Measurements from ENCODE around the gene COL20A1.
A peak's percentile ranks its signal among the peaks of the same experiment; 100 is the strongest.
"Not testable (repeated sequence)": the region's sequence is repeated elsewhere in the genome, so short reads cannot be mapped to it uniquely, and the experiment has no call there.

Gene COL20A1

DNA sequence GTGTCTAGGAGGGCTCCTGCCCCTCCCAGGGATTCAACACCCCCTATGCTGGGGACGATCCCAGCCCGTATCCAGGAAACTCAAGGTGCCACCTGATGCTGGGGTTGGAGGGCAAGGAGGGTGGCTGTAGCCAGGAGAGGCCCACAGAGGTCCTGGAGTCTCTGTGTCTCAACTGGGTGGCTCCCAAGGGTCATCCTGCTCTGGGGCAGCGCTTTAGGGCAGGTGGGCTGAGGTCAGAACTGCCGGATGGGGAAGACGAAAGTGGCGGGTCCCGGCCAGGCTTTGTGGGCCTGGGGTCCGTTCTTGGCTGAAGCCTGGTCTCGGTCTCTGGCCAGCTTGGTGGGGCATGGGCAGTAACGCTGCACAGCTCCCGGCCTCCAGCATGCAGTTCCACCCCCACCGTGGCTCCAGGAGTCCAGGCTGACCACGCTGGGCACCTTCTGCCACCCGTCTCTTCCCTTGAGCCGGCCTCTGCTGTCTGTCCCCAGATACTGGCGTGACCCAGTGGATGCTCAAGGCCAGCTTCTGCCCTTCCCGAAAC is 2.8 kb upstream of the COL20A1 start:
- DNase-seq (ENCODE audit: low read depth in 2 of 2) = no peak

DNA sequence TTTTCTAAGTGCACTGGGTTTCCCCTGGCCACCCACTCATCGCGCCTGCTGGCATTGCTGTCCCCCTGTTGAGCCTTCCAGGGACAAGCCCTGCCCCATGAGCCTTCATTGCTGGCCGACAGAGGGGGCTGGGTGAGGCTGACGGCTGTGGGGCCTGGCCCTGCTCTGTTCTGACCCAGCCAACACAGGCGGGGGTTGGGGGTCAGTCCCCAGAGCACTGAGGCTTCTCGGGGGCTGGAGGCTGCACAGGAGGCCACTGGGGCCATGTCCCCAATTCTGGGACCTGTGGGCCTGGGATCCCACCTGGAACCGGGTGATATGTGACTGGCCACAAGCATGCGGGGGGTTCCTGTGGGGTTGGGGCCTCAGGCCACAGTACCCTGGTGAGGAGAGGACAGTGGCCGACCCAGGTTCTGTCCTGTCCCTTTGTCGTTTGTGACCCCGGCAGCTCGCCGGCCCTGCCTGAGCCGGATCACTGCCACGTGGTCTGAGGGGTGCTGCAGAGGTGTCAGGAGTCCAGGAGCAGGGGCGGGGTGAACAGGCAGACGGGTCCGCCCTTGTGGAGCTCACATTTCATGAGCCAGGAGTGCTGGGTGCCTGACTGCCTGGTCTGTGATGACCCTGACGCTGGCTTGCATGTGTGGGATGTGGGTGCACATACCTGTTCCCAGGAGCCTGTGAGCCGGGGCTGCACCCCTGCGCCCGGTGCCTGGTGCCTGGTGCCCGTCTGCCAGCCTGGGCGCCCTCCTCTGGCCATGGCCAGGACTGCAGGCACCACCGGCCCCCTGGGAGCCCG is 2.1 kb upstream of the COL20A1 start:
- DNase-seq (ENCODE audit: low read depth in 2 of 2) = peak in 1 of 2 experiments; percentile 63

DNA sequence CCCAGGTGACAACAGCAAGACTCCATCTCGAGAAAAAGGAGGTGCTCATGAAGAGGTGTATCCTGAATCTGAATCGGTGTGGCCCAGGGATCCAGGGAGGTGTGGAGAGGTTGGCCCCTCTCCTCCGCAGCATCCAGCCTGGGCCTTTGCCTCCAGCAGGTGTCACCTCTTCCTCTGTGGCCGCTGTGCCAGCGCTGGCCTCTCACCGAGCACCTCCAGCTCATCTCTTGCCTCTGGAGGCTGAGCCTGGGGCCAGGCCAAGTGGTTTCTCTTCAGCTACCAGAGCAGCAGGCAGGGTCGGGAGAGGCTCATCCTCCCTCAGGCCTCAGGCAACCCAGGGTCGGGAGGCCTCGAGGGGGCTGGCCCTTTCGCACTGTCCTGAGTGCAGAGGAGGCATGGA is 1.2 kb upstream of the COL20A1 start:
- no peak for DNase-seq (ENCODE audit: low read depth in 2 of 2)

DNA sequence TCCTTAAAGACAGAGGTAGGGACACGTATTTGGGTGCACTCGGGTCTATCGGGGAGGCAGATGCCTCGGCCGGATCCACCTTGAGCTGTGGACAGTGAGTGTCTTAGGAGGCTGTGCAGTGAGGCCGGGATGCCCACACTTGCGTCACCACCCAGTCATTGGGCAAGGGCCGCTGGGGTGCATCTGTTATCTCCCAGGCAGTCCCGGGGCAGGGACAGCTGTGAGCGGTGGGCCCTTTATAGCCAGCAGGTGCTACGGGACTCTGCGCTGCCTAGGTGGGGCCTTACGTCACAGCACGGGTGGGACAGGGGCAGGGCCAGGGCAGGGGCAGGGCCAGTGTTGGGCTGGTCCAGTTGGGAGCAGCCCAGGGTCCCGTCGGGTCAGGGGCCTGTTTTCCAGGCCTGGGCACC is 689 bp upstream of the COL20A1 start:
- DNase-seq (ENCODE audit: low read depth in 2 of 2) = no peak

DNA sequence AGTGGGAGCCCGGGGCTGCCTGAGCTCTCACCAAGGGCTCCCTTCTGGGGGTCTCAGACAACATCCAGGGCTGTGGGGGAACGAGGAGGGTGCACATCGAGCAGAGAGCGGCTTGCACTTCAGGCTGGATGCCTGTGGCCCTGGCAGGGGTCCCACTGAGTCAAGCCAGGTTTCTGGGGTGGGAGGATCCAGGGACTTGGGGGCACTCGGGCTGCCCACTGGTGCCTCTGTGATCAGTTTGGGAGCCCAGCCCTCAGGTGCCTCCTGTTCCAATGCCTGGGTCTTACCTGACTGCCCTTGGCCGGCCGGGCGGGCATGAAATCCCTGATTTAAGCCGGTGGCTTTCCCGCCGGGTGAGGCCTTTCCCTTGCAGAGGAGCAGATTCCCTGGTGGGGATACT is 470 bp downstream of the COL20A1 start:
- no peak for DNase-seq (ENCODE audit: low read depth in 2 of 2)

DNA sequence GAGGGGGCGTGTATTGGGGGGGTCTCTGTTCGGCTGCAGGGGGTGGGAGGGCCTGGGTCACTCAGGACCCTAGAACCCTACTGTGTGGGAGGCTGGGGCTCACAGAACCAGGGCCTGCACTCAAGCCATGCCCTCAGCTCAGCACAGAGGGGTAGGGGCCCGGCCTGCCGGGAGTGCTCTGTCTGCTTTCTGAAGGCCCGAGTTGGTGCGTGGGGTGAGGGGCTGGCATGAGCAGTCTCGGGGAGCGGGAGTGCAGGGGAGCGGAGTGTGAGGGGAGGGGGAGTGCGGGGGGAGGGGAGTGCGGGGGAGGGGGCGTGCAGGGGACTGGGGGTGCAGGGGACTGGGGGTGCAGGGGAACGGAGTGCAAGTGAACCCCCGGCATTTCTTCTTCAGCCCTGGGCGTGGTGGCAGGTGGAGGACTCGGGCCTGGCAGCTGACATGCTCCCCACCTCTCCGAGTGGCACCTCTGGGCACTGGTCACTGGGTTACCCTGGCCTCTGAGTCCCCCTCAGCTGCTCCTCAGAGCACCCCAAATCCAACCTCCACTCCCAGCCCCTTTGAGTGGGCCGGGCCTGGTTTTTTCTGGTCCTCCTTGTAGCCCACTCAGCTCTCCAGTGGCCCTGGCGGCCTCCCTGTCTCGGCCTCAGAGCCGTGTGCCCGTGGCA is 1.0 kb downstream of the COL20A1 start:
- no peak for DNase-seq (ENCODE audit: low read depth in 2 of 2)

DNA sequence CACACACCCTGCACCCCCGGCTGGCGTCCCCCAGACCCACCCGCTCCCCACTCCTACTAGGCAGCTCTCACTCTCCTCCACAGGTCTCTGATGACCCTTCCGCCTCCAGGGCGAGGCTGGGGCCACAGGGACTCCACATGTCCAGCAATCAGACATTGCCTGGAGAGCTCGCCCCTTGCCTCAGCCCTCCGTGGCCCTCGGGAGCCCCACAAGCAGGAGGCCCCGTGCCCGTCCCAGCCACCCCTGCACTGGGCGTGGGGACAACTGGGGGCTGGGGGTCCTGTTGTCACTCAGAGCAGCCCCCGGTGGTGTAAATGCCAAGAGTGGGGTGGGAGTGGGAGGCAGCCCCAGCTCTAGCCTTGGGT is 1.5 kb downstream of the COL20A1 start:
- DNase-seq (ENCODE audit: low read depth in 2 of 2) = no peak

DNA sequence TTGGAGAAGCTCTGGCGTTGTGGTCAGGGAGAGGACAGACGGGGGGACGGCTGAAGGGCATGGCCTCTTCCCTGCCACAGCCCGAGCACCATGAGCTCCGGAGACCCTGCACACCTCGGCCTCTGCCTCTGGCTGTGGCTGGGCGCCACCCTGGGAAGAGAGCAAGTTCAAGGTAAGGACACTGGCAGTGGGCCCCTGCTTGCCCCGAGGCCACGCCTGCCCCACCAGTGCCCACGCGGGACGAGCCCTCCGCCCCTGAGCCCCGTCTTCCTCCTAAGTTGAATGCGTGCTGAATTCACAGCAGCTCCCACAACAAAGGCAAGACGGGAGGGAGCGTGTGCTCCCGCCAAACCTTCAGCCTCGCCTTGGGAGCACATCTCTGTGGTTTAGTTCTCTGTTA is 2.0 kb downstream of the COL20A1 start:
- DNase-seq (ENCODE audit: low read depth in 2 of 2) = no peak

DNA sequence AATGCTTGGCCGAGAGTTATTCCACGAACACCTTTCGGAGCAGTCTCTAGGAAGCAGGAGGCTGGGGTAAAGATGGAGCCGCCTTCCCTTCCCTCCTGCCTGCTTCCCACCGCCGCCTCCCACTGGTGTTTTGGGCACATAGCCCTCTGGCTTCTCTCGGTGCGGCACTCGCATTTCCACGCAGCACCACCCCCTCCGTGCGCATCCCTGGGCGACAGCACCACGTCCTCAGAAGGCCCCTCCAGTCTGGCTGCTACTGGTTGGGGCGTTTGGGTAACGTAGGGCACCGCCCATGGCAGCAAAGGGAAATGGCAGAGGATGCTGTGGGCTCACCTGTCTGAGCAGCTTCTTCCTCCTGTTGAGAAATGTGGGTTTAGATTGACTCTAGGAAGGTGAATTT is 2.4 kb downstream of the COL20A1 start:
- DNase-seq (ENCODE audit: low read depth in 2 of 2) = no peak

DNA sequence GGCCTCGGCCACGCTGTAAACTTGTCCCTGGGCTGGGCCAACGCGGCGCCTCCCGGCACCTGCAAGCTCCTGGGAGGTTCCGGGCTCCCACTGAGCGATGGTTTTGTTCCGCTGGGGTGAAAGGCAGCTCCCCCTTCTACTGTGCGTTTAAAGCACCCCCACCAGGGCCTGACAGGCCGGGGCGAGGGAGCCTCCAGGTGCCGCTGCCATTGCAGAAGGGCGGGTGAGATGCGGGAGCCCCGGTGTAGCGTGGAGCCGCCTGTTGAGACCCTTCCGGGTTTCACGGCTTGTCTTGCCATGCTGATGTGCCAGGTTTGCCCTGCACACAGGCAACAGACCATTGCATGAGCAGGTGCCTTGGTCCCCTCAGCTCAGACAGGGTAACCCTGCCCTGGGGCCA is 2.9 kb downstream of the COL20A1 start:
- DNase-seq (ENCODE audit: low read depth in 2 of 2) = no peak

DNA sequence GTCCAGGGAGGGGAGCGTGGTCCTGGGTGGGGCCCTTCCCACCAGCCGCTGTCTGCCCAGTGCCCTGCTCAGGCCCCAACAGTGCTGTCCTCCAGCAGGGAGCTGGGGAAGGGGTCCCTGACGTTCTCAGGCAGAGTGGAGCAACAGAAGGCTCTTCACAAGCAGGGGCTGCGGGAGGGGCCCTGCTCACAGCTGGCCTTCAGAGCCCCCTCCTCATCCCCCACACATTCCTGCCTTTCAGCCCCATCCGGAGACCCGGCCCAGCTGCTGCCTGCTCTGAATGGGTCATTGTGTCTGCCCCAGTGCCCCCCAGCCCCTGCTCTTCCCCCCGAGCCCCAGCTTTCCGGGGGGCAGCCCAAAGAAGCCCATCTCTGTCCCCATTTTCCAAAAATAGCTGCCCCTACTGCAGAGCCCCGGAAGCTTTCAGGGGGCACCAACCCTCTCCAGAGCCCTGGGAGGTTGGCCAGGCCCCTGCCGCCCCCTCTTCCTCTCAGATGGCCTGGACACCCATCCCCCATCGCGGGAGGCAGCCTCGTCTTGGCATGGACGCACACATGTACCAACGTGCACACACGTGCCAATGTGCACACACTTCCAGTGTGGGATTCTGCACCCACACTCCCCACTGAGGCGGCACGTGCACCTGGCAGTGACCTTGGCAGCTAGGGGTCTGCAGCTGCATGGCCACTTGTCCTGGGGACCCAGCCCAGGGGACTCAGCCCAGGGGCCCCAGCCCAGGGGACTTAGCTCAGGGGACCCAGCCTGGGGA is 3.7 kb downstream of the COL20A1 start:
- DNase-seq (ENCODE audit: low read depth in 2 of 2) = no peak

DNA sequence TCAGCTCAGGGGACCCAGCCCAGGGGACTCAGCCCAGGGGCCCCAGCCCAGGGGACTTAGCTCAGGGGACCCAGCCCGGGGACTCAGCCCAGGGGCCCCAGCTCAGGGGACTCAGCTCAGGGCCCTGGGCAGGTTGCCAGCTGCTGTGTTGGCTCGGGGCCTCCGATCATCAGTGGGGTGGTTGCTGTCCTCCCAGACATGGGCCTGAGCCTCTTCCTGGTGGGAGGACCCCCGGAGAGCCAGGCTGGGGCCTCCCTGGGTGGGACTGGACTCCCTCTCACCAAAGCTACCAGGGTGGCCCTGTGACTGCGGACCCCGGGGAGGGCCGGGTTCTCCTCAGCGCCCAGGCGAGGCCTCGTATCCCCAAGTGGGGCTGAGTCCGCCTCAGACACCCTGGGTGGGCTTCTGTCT is 4.4 kb downstream of the COL20A1 start:
- no peak for DNase-seq (ENCODE audit: low read depth in 2 of 2)

DNA sequence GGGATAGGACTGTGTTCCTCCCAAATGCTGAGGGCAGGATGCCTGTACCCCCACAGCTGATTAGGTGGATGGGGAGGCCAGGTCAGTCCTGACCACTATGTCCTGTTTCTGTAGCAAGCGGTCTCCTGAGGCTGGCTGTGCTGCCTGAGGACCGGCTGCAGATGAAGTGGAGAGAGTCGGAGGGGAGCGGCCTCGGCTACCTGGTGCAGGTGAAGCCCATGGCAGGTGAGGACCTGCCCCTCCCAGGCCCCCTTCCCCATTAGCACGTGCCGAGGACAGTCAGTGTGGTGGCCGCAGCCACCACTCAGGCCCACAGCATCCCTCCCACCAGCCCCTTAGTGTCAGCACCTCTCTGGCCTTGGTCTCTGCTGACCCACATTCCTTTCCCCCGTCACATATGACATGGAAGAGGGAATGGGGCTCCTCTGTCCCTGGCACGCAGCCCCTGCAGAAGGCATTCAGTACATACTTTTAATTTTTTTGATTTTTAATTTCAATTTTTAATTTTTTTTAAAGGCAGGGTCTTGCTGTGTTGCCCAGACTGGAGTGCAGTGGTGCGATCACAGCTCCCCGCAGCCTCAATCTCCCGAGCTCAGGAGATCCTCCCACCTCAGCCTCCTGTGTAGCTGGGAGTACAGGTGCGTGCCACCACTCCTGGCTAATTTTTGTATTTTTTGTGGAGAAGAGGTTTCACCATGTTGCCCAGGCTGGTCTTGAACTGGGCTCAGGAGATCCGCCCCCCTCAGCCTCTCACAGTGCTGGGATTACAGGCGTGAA is 5.0 kb downstream of the COL20A1 start:
- no peak for DNase-seq (ENCODE audit: low read depth in 2 of 2)

DNA sequence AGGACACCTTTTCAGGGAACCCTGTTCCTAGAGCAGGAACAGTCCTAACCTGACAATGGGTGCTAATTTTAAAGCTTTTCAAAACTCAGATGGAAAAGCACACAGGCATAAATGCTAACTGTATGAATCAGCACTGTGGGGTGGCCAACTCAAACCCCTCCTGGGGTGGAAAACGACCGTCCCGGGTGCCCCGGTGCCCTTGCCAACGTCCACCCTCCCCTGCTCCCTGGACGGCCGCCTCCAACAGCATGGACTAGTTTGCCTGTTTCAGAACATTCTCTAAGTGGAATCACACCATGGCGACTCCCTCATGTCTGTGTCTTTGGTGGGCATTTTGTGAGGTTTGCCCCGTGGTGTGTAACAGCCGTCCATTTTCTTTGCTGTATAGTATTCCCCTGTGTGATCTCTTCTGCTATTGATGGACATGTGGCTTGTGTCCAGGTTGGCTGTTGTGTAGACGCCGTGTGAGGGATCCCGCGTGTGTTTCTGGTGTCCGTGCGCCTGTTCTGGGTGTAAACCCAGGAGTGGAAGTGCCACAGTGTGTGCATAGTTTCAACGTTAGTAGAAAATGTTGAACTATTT is 5.8 kb downstream of the COL20A1 start:
- no peak for DNase-seq (ENCODE audit: low read depth in 2 of 2)

DNA sequence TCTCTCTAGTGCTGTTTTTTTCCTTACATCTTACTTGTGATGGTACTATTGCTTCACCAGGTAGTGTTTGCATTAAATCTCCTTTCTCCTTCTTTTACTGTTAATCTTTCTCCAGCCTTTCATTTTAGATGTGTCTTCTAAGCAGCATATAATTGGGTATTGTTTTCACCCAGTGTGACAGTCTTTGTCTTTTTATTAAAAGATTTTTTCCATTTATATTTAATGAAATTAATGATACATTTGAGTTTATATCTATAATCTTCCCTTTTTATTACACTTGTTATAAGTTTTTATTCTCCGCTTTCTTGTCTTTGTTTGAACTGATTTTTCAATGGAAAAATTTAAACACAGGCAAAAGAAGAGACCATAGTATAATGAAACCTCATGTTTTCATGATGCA is 8.7 kb downstream of the COL20A1 start:
- no peak for DNase-seq (ENCODE audit: low read depth in 2 of 2)

DNA sequence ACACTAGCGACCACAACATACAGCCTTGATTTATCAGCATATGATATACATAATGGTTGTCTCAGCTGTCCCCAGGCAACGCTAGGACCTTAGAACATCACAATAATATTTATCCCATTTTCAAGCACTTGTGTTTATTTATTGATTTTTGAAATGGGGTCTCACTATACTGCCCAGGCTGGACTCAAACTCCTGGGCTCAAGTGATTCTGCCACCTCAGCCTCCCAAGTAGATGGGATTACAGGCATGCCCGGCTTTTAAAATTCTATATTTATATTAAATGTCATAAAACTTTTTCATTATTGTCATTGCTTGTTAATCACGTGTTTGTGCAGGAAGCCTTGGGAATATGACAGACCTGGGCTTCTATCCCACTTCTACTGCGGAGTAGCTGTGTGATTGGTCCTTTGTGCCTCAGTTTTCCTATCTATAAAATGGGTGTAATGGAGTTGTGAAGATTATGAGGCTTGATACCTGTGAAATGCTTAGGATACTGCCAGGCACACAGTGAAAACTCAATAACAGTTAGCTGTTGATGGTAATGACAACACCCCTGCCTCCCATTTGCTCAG is 10.2 kb downstream of the COL20A1 start:
- DNase-seq (ENCODE audit: low read depth in 2 of 2) = no peak

DNA sequence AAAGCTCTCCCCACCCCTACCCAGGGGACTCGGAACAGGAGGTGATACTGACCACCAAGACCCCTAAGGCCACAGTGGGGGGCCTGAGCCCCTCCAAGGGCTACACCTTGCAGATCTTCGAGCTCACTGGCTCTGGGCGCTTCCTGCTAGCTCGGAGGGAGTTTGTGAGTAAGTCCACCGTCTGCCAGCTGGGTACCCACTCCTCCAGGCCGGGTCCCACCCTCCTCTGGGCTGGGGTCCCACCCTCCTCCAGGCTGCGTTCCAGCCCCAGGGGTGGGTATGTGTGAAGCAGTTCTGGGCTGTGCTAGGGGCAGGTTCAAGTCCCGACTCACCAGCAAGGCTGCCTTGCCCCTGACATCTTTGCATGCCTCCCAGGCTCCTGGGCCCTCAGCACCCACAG is 12.4 kb downstream of the COL20A1 start:
- DNase-seq (ENCODE audit: low read depth in 2 of 2) = no peak

DNA sequence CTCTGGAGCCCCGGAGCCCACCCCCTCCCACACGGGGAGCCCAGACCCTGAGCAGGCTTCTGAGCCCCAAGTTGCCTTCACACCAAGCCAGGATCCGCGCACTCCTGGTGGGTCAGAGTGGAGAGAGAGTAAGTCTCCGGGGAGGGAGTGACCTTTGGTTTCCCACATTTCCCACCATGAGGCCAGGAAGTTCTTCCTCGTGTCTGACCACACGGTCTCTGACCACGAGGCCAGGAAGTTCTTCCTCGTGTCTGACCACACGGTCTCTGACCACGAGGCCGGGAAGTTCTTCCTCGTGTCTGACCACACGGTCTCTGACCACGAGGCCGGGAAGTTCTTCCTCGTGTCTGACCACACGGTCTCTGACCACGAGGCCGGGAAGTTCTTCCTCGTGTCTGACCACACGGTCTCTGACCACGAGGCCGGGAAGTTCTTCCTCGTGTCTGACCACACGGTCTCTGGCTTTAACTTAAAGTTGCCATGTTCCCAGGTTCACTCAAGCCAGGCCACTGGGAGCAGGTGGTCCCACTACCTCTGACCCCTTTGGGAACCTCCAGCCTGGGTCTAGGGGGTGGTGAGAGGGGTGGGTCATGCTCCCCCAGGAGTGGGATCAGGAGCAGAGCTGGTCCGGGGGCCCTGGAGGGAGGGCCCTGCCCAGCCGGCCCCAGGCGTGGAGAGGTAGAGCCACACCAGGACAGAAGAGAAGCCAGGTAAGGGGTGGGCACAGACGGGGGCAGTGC is 13.1 kb downstream of the COL20A1 start:
- not testable (repeated sequence) for DNase-seq (ENCODE audit: low read depth in 2 of 2)

DNA sequence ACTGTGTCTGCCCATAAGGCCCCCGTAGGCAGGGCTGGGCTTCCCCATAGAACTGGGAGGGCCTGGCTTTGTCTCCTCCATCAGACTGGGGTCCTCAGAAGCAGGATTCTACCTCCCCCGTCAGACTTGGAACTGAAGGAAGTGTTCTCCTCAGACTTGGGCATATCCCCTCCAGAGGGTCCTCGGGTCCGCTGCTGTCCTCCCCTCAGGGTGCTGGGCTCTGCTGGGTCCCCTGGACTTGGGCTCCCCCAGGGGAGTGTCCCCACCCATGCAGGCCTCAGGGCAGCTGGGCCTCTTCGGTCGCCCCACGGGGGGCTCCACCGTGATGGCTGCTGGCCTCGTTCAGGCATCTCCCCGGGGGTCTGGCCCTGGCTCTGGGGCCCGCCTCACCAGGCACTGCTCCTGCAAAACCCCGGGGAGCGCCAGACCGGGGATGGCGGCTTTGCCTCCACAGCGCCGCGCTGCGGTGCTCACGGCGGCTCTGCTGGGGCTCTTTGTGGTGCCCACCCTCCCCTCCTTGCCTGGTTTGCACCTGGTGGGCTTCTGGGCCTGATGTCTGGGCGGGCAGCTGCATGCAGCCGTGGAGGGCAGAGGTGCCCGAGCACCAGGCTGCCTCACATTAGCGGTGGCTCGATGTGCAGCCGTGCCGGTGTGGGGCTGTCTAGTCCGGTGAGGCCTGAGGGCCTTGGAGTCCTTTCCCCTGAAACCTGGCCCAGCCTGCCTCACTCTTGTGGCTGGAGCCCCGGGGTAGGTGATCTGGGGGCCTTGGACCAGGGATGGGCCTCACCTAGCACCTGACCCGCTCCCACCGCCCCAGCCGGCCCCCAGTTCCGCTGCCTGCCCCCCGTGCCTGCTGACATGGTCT is 13.9 kb downstream of the COL20A1 start:
- DNase-seq (ENCODE audit: low read depth in 2 of 2) = no peak
